ENCODE results near the gene SERPINB6.
"Not testable (repeated sequence)": the region's sequence is repeated elsewhere in the genome, so short reads cannot be mapped to it uniquely, and the experiment has no call there.

The SERPINB6 gene

GRCh38 chr6:2931055-2931454 lies 40.3 kb downstream of the SERPINB6 start:
- Histone ChIP-seq H3K27me3 (replicated peaks) (no peaks in the 10 kb centered on the region), H3K27ac (no peak overlapping the region), H3K36me3 (replicated peaks) (no peaks in the 10 kb centered on the region), H3K4me3 (ENCODE audit: low read depth, low read length) (no peak overlapping the region)
- in situ Hi-C loops (cut with HindIII; ENCODE audit: low pct_ligation_motif_present, low sequenced_read_pairs), result no loop called here
- DNase-seq, result no peak
- no peak for TF ChIP-seq CTCF (IDR thresholded peaks at IDR 0.05; ENCODE audit: low read depth, low read length, missing control alignments)

GRCh38 chr6:2927931-2928330 lies 43.4 kb downstream of the SERPINB6 start:
- H3K36me3 ChIP-seq (replicated peaks); in situ Hi-C loops (cut with HindIII; ENCODE audit: low pct_ligation_motif_present, low sequenced_read_pairs); H3K4me3 ChIP-seq (ENCODE audit: low read depth, low read length); H3K27ac ChIP-seq; H3K27me3 ChIP-seq (replicated peaks); DNase-seq: not testable (repeated sequence)

GRCh38 chr6:2925842-2926747 lies 45.3 kb downstream of the SERPINB6 start:
- H3K36me3 ChIP-seq (replicated peaks); H3K27me3 ChIP-seq (replicated peaks); H3K27ac ChIP-seq; in situ Hi-C loops (cut with HindIII; ENCODE audit: low pct_ligation_motif_present, low sequenced_read_pairs); H3K4me3 ChIP-seq (ENCODE audit: low read depth, low read length): not testable (repeated sequence)
- DNase-seq, result peak; percentile 54

GRCh38 chr6:2921520-2922115 lies 49.7 kb downstream of the SERPINB6 start:
- no peak for TF ChIP-seq CTCF (IDR thresholded peaks at IDR 0.05; ENCODE audit: low read depth, low read length, missing control alignments)
- H3K27me3 ChIP-seq (replicated peaks), result no peaks in the 10 kb centered on the region
- in situ Hi-C loops (cut with HindIII; ENCODE audit: low pct_ligation_motif_present, low sequenced_read_pairs), result no loop called here

GRCh38 chr6:2920671-2921112 lies 50.7 kb downstream of the SERPINB6 start:
- DNase-seq, result no peak
- Histone ChIP-seq H3K4me3 (ENCODE audit: low read depth, low read length) (no peak overlapping the region), H3K27ac (no peak overlapping the region), H3K27me3 (replicated peaks) (no peaks in the 10 kb centered on the region), H3K36me3 (replicated peaks) (no peaks in the 10 kb centered on the region)
- TF ChIP-seq CTCF (IDR thresholded peaks at IDR 0.05; ENCODE audit: low read depth, low read length, missing control alignments), result no peak
- in situ Hi-C loops (cut with HindIII; ENCODE audit: low pct_ligation_motif_present, low sequenced_read_pairs), result no loop called here

More at GRCh38 chr6:2921520-2922115, 49.7 kb downstream of the SERPINB6 start:
- H3K4me3 ChIP-seq (ENCODE audit: low read depth, low read length), result no peak overlapping the region
- no peak for DNase-seq
- H3K36me3 ChIP-seq (replicated peaks), result no peaks in the 10 kb centered on the region
- H3K27ac ChIP-seq, result no peak overlapping the region

- no peak for DNase-seq
- in situ Hi-C loops (cut with HindIII; ENCODE audit: low pct_ligation_motif_present, low sequenced_read_pairs), result no loop called here
- Histone ChIP-seq H3K27me3 (replicated peaks) (no peaks in the 10 kb centered on the region), H3K36me3 (replicated peaks) (no peaks in the 10 kb centered on the region), H3K27ac (no peak overlapping the region), H3K4me3 (ENCODE audit: low read depth, low read length) (no peak overlapping the region)
- TF ChIP-seq CTCF (IDR thresholded peaks at IDR 0.05; ENCODE audit: low read depth, low read length, missing control alignments), result no peak
These were observed 51.5 kb downstream of the SERPINB6 start for GRCh38 chr6:2919886-2920285.

Measured in brain microvascular endothelial cell (primary cell).